Testis (tissue), 3 donors: ENCODE results near the gene TRMT2A. TPM values are rescaled to one million over a fixed set of nuclear protein-coding genes. Genes with fewer than 3 reads are reported as not detected.

Experiments used
- DNase-seq: peaks from one replicate; pipeline ENCODE4 v3.0.0-alpha.2; 2019
- H3K27ac ChIP-seq, 2 donors: fragments of 200-600 bp; sonication (generic); one replicate each; pipeline ENCODE4 v1.5.1; 2019
- H3K27me3 ChIP-seq: fragments of 200-600 bp; sonication (generic); one replicate; pipeline ENCODE4 v1.5.1; 2019
- H3K36me3 ChIP-seq: fragments of 200-600 bp; sonication (generic); one replicate; pipeline ENCODE4 v1.5.1; 2017; ENCODE audit warnings: low read depth; ENCODE audit errors: missing control alignments
- H3K4me1 ChIP-seq: fragments of 200-600 bp; sonication (generic); one replicate; pipeline ENCODE4 v1.5.1; 2019
- H3K4me3 ChIP-seq, 2 donors: fragments of 200-600 bp; sonication (generic); one replicate each; pipeline ENCODE4 v1.5.1; 2017 to 2019
- H3K9me3 ChIP-seq: fragments of 200-600 bp; sonication (generic); one replicate; pipeline ENCODE4 v1.5.1; 2017
- POLR2A ChIP-seq: fragments of 450-650 bp; IDR thresholded peaks from one replicate; pipeline ENCODE4 v1.6.1; 2017; ENCODE audit warnings: antibody characterized with exemption, mild to moderate bottlenecking, moderate library complexity
- WGBS, 2 donors: methylation state at CpG; one replicate each; pipeline ENCODE4 v1.1.5; 2018; 5-methylcytosine and 5-hydroxymethylcytosine counted together
- intact Hi-C: fragments of 100-400 bp; cut with DNase I; formaldehyde crosslinking; loops from one replicate; pipeline ENCODE4 v1.15.1; 2023; ENCODE audit warnings: low total_unique reads
- microRNA counts, 2 donors: library from miRNA; unstranded; fragments of <30 nt; microRNA quantifications; one replicate each; lab custom pipeline; 2016
- microRNA-seq, 2 donors: library from miRNA; unstranded; fragments of <30 nt; microRNA quantifications; one replicate each; pipeline ENCODE4, GENCODE V29; 2016; ENCODE audit warnings: borderline number of aligned reads in 2 of 2, borderline replicate concordance in 1 of 2
- polyA plus RNA-seq: library from polyadenylated mRNA; stranded (reverse); fragments of 350-450 nt; fragmentation: Illumina TruSeq; extraction: RNeasy Lipid Tissue Mini Kit (QIAGEN cat#74804); gene quantifications from one replicate; pipeline ENCODE4 v1.2.3, GENCODE V29; 2014; ENCODE audit warnings: low read depth, low replicate concordance; ENCODE audit not compliant: insufficient read depth
- small RNA-seq, 2 donors: library from RNA; depleted of rRNA; stranded (forward); fragments of <200 nt; gene quantifications; one replicate each; pipeline ENCODE3, GENCODE V24; 2016
- total RNA-seq, 2 donors: library from RNA; depleted of rRNA; stranded (reverse); fragments of >200 nt; gene quantifications; one replicate each; pipeline ENCODE4 v1.2.3, GENCODE V29; 2016
- TF ChIP-seq, protein P1 (sequence below), 3 experiments: fragments of 450-650 bp in 2 of 3; fragments of 200-600 bp in 1 of 3; sonication (generic) in 1 of 3; IDR thresholded peaks; one replicate each; pipeline ENCODE4 v1.5.1; 2016 to 2019; ENCODE audit warnings: antibody characterized with exemption in 3 of 3, mild to moderate bottlenecking in 2 of 3, moderate library complexity in 1 of 3

The TRMT2A gene
- total and polyA plus RNA-seq, 3 donors from 2014 or later, result 82.7 to 122 (median 97.2) TPM

DNA sequence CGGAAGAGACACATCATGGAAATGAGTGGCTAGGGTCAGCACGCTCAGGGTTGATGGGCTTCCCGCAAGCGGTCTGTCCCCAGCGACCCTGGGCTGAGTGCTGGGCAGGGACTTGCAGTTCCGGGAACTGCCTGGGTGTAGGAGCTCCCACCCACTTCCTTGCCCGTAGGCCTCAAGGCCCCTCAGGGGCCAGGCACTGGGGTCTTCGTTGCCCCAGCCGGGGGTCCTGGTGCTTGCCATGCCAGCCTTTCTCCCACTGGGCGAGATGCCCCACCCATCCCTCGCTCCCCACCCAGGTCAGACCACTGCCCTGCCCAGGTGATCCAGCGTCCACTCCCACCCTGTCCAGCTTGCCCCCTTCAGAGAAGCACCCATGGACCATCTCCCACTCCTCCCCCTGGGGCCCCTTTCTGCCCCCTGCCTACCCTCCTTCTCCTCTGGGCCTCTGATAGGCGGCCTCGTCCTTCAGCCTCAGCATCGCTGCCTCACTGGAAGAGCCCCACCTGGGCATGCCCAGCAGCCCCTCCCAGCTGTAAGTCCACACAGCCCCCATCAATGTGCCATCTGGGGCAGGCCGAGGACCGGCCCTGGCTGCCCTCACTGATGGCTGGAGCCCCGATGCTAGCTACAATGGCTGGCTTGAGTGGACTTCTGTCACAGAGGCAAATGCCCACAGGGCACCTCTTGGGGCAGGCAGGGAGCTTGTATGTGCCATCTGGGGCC is 54.8 kb downstream of the TRMT2A start:
- WGBS, 2 donors, result 88 to 93% methylated on average over 11 to 18 of the region's 18 CpGs
- no peaks in the 10 kb centered on the region for H3K9me3 ChIP-seq
- no peaks in the 10 kb centered on the region for H3K4me1 ChIP-seq
- intact Hi-C loops, result no loop called here
- no peaks in the 10 kb centered on the region for H3K36me3 ChIP-seq
- DNase-seq, result no peak
- no peak overlapping the region for H3K27ac ChIP-seq
- TF ChIP-seq, protein P1, sequence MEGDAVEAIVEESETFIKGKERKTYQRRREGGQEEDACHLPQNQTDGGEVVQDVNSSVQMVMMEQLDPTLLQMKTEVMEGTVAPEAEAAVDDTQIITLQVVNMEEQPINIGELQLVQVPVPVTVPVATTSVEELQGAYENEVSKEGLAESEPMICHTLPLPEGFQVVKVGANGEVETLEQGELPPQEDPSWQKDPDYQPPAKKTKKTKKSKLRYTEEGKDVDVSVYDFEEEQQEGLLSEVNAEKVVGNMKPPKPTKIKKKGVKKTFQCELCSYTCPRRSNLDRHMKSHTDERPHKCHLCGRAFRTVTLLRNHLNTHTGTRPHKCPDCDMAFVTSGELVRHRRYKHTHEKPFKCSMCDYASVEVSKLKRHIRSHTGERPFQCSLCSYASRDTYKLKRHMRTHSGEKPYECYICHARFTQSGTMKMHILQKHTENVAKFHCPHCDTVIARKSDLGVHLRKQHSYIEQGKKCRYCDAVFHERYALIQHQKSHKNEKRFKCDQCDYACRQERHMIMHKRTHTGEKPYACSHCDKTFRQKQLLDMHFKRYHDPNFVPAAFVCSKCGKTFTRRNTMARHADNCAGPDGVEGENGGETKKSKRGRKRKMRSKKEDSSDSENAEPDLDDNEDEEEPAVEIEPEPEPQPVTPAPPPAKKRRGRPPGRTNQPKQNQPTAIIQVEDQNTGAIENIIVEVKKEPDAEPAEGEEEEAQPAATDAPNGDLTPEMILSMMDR (IDR thresholded peaks at IDR 0.05), result no peak
- TF ChIP-seq POLR2A, result no peak
- H3K4me3 ChIP-seq, result no peak overlapping the region
- H3K27me3 ChIP-seq, result no peaks in the 10 kb centered on the region

MicroRNAs encoded within 50 kb of the gene (microRNA counts, 767-probe panel; counts per million panel counts)
- 0 to 152 counts per million in 2 donors for microRNA hsa-miR-1306-3p (lab: Ali Mortazavi, UCI)

Small RNAs within 50 kb of the gene (microRNA-seq; reads per million reads assigned to microRNA genes)
- gene MIR6816, result 0 to 1.4 reads per million in 2 donors

Small RNAs within 50 kb of the gene (small RNA-seq; reads per million reads assigned to genes)
- gene MIR6816 (0 to 0.18 reads per million in 2 donors), gene RF00017 (0 reads per million in 2 donors), gene RF00599 (0 reads per million in 2 donors)

Other genes with a start within 250 kb of the TRMT2A start
- 100 to 1,000 TPM; 278 to 427 TPM for gene COMT, start 175.5 kb downstream of the TRMT2A start, total RNA-seq
- 147 TPM for gene COMT, start 175.5 kb downstream of the TRMT2A start, polyA plus RNA-seq
- gene TXNRD2, start 175.4 kb downstream of the TRMT2A start, total RNA-seq, result 10 to 100 TPM; 36.6 to 49.9 TPM
- 28.7 TPM for gene TXNRD2, start 175.4 kb downstream of the TRMT2A start, polyA plus RNA-seq
- gene ARVCF, start 100.4 kb downstream of the TRMT2A start, total RNA-seq, result 10 to 100 TPM; 43.2 to 57.7 TPM
- 21.1 TPM for gene ARVCF, start 100.4 kb downstream of the TRMT2A start, polyA plus RNA-seq
- 10 to 100 TPM; 13.5 to 21.5 TPM for gene TANGO2, start 96.1 kb downstream of the TRMT2A start, total RNA-seq
- gene TANGO2, start 96.1 kb downstream of the TRMT2A start, polyA plus RNA-seq, result 19.0 TPM
- 10 to 100 TPM; 64.8 to 83.7 TPM for gene DGCR8, start 37.0 kb downstream of the TRMT2A start, total RNA-seq
- 44.4 TPM for gene DGCR8, start 37.0 kb downstream of the TRMT2A start, polyA plus RNA-seq
- gene RANBP1, start 1.1 kb downstream of the TRMT2A start, total RNA-seq, result 100 to 1,000 TPM; 284 to 318 TPM
- gene RANBP1, start 1.1 kb downstream of the TRMT2A start, polyA plus RNA-seq, result 247 TPM
- gene ZDHHC8, start 14.6 kb upstream of the TRMT2A start, total RNA-seq, result 10 to 100 TPM; 40.9 to 44.0 TPM
- gene ZDHHC8, start 14.6 kb upstream of the TRMT2A start, polyA plus RNA-seq, result 34.0 TPM
- gene CCDC188, start 33.8 kb upstream of the TRMT2A start, total RNA-seq, result 10 to 100 TPM; 12.2 to 33.1 TPM
- 46.5 TPM for gene CCDC188, start 33.8 kb upstream of the TRMT2A start, polyA plus RNA-seq
- 1 to 10 TPM; 5.1 to 6.1 TPM for gene RTN4R, start 151.1 kb upstream of the TRMT2A start, total RNA-seq
- 2.1 TPM for gene RTN4R, start 151.1 kb upstream of the TRMT2A start, polyA plus RNA-seq
- 100 to 1,000 TPM; 152 to 257 TPM for gene DGCR6L, start 202.8 kb upstream of the TRMT2A start, total RNA-seq
- gene DGCR6L, start 202.8 kb upstream of the TRMT2A start, polyA plus RNA-seq, result 171 TPM